Measurements from ENCODE around the gene MRPS7. TPM values are rescaled to one million over a fixed set of nuclear protein-coding genes. Genes with fewer than 3 reads are reported as not detected.

Gene MRPS7
- total RNA-seq, 1 donor from 2014 or later, result 84.7 TPM

DNA sequence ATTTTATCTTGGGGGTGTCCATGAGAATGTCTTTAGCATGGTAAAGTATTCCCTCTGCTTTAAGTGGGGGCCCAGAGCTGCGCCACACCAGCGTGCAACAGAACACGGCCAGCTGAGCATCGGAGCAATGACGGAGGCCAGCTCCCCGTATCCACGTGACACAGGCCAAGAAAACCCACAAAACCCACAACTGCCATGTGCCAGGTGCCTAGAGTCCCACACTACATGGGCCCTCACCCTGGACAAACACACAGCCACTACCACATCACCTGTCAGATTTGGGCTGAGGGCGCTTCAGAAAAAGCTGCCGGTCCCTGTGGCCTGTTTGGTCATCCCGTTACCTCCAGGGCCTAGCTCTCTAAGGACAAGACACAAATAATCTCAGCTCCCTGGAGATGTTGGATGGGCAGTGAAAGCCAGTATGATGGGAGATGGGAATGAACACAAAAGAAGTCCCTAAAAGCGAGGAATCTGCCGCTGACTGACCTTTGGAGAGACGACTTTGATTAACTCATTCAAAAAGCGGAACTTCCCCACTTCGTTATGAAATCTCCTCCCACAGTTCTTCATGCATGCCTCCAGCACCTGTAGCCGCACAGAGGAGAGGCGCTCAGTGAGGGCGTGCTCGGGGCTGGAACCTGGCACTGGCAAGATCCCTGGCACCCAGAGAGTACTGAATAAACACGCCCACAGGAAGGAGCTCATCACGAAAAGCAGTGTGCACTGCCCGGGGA, 17.4 kb upstream of the MRPS7 start:
- Mint-ChIP-seq H3K4me1 (no peaks in the 10 kb centered on the region), H3K9me3 (no peaks in the 10 kb centered on the region), H3K27me3 (ENCODE audit: low read depth) (no peaks in the 10 kb centered on the region), H3K27ac (ENCODE audit: unreplicated experiment) (peak overlapping the region; percentile 27), H3K36me3 (ENCODE audit: low read depth) (peaks cover 10% of the 10 kb centered on the region), H3K4me3 (no peak overlapping the region)
- DNase-seq (ENCODE audit: low read depth, low spot score), result no peak
- TF ChIP-seq CTCF (conservative IDR thresholded peaks at IDR 0.05), result no peak

GRCh38 chr17:75245011-75245410, 16.7 kb upstream of the MRPS7 start:
- no peaks in the 10 kb centered on the region for H3K4me1 Mint-ChIP-seq
- no peaks in the 10 kb centered on the region for H3K27me3 Mint-ChIP-seq (ENCODE audit: low read depth)
- DNase-seq (ENCODE audit: low read depth, low spot score), result no peak
- no peak overlapping the region for H3K27ac Mint-ChIP-seq (ENCODE audit: unreplicated experiment)
- peaks cover 10% of the 10 kb centered on the region for H3K36me3 Mint-ChIP-seq (ENCODE audit: low read depth)
- no peak for TF ChIP-seq CTCF (conservative IDR thresholded peaks at IDR 0.05)
- H3K9me3 Mint-ChIP-seq, result no peaks in the 10 kb centered on the region
- no peak overlapping the region for H3K4me3 Mint-ChIP-seq

GRCh38 chr17:75246404-75246803, 15.3 kb upstream of the MRPS7 start:
- H3K4me1 Mint-ChIP-seq, result peaks cover 4% of the 10 kb centered on the region
- H3K9me3 Mint-ChIP-seq, result no peaks in the 10 kb centered on the region
- peaks cover 7% of the 10 kb centered on the region for H3K36me3 Mint-ChIP-seq (ENCODE audit: low read depth)
- no peak for TF ChIP-seq CTCF (conservative IDR thresholded peaks at IDR 0.05)
- no peak for DNase-seq (ENCODE audit: low read depth, low spot score)
- no peak overlapping the region for H3K4me3 Mint-ChIP-seq
- H3K27me3 Mint-ChIP-seq (ENCODE audit: low read depth), result no peaks in the 10 kb centered on the region
- H3K27ac Mint-ChIP-seq (ENCODE audit: unreplicated experiment), result no peak overlapping the region

GRCh38 chr17:75249564-75249963, 12.1 kb upstream of the MRPS7 start:
- DNase-seq (ENCODE audit: low read depth, low spot score), result no peak
- Mint-ChIP-seq H3K27me3 (ENCODE audit: low read depth) (no peaks in the 10 kb centered on the region), H3K36me3 (ENCODE audit: low read depth) (no peaks in the 10 kb centered on the region), H3K9me3 (no peaks in the 10 kb centered on the region), H3K4me1 (peaks cover 7% of the 10 kb centered on the region), H3K4me3 (no peak overlapping the region), H3K27ac (ENCODE audit: unreplicated experiment) (no peak overlapping the region)
- TF ChIP-seq CTCF (conservative IDR thresholded peaks at IDR 0.05), result no peak

- Mint-ChIP-seq H3K9me3 (no peaks in the 10 kb centered on the region), H3K4me3 (no peak overlapping the region), H3K36me3 (ENCODE audit: low read depth) (no peaks in the 10 kb centered on the region), H3K27me3 (ENCODE audit: low read depth) (no peaks in the 10 kb centered on the region), H3K27ac (ENCODE audit: unreplicated experiment) (no peak overlapping the region), H3K4me1 (peaks cover 7% of the 10 kb centered on the region)
- no peak for TF ChIP-seq CTCF (conservative IDR thresholded peaks at IDR 0.05)
- no peak for DNase-seq (ENCODE audit: low read depth, low spot score)
Measured at GRCh38 chr17:75250009-75250471, 11.6 kb upstream of the MRPS7 start.

All from neural crest cell (in vitro differentiated cells).